Fibroblast of lung (primary cell): ENCODE measurements around the gene ATP6V0E2. TPM values are rescaled to one million over a fixed set of nuclear protein-coding genes. Genes with fewer than 3 reads are reported as not detected.
A peak's percentile ranks its signal among the peaks of the same experiment; 100 is the strongest.
"Not testable (repeated sequence)": the region's sequence is repeated elsewhere in the genome, so short reads cannot be mapped to it uniquely, and the experiment has no call there.

Experiments
- DNase-seq, 2 donors: peaks; one replicate each; pipeline versions ENCODE4 v3.0.0 to v3.0.0-alpha.2; 2010; ENCODE audit warnings: low read depth in 2 of 2
- H2AFZ ChIP-seq: 2 replicates; pipeline ENCODE4 v1.5.1; 2012; ENCODE audit warnings: low read length, control low read depth, inconsistent platforms
- H3K27ac ChIP-seq: 2 replicates; pipeline ENCODE4 v1.5.1; 2011; ENCODE audit warnings: low read length, control low read depth; ENCODE audit not compliant: insufficient read depth
- H3K27me3 ChIP-seq: 2 replicates; pipeline ENCODE4 v1.5.1; 2011; ENCODE audit warnings: mild to moderate bottlenecking, low read length; ENCODE audit not compliant: control insufficient read depth, insufficient read depth
- H3K36me3 ChIP-seq: 2 replicates; pipeline ENCODE4 v1.5.1; 2011; ENCODE audit warnings: low read length; ENCODE audit not compliant: control insufficient read depth, insufficient read depth
- H3K4me1 ChIP-seq: 2 replicates; pipeline ENCODE4 v1.5.1; 2011; ENCODE audit warnings: low read length; ENCODE audit not compliant: control insufficient read depth, insufficient read depth; ENCODE audit errors: extremely low read depth
- H3K4me2 ChIP-seq: 2 replicates; pipeline ENCODE4 v1.5.1; 2011; ENCODE audit warnings: low read length, control low read depth; ENCODE audit not compliant: insufficient read depth; ENCODE audit errors: extremely low read depth
- H3K4me3 ChIP-seq, 4 experiments: fragments of 200-600 bp in 1 of 4; sonication (generic) in 1 of 4; replicated peaks in 1 of 4; 2 replicates each; pipeline ENCODE4 v1.5.1; 2011 to 2016; ENCODE audit warnings: low read length in 4 of 4, low read depth in 3 of 4, mild to moderate bottlenecking in 3 of 4, control low read depth in 2 of 4, inconsistent platforms in 1 of 4, mixed read lengths in 1 of 4; ENCODE audit not compliant: insufficient read depth in 1 of 4; ENCODE audit errors: control extremely low read depth in 1 of 4
- H3K79me2 ChIP-seq: 2 replicates; pipeline ENCODE4 v1.5.1; 2012; ENCODE audit warnings: mild to moderate bottlenecking, low read length, inconsistent platforms; ENCODE audit not compliant: control insufficient read depth, insufficient read depth
- H3K9ac ChIP-seq: 2 replicates; pipeline ENCODE4 v1.5.1; 2011; ENCODE audit warnings: mild to moderate bottlenecking, low read length, control low read depth; ENCODE audit not compliant: insufficient read depth
- H3K9me3 ChIP-seq: 2 replicates; pipeline ENCODE4 v1.5.1; 2012; ENCODE audit warnings: low read depth, low read length; ENCODE audit not compliant: control insufficient read depth, insufficient read depth
- H4K20me1 ChIP-seq: 2 replicates; pipeline ENCODE4 v1.5.1; 2011; ENCODE audit warnings: low read length; ENCODE audit not compliant: control insufficient read depth, insufficient read depth; ENCODE audit errors: extremely low read depth
- polyA plus RNA-seq, 2 donors: library from polyadenylated mRNA; depleted of rRNA in 1 of 2; stranded (reverse) in 1 of 2; unstranded in 1 of 2; fragments of >200 nt; gene quantifications; 2 replicates each; pipeline ENCODE4 v1.2.1, GENCODE V29; 2011 to 2012; ENCODE audit warnings: missing spikeins in 1 of 2
- total RNA-seq: library from RNA; depleted of rRNA; stranded (reverse); fragments of >200 nt; gene quantifications from 2 replicates; pipeline ENCODE4 v1.2.1, GENCODE V29; 2014

Gene ATP6V0E2
- total and polyA plus RNA-seq, 2 donors (not counting 1 experiment from before 2014, with no cell fraction given), result 14.3 to 22.6 TPM

DNA sequence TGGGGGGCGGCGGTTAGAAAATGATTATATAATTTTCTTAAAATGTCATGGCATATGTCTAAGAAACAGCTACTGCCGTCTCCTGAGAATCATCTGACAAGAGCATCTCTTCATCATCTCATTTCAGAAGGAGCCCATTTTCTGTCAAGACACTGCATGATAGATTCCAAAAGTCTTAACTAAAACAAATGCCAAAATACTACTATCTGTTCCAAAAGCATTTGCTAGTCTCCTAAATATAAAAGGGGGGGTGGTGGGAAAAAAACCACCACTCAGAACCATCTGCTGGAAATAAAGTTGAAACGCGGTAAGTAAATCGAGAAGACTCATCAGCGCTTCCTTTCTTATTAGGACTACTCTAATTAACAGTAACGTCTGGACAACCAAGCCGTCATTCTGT, 36.5 kb downstream of the ATP6V0E2 start:
- H3K27me3 ChIP-seq, H2AFZ ChIP-seq, H3K4me1 ChIP-seq, H3K27ac ChIP-seq, H3K9ac ChIP-seq, H3K4me3 ChIP-seq, H3K9me3 ChIP-seq, H4K20me1 ChIP-seq, DNase-seq, H3K4me2 ChIP-seq, H3K36me3 ChIP-seq, H3K79me2 ChIP-seq: not testable (repeated sequence)

DNA sequence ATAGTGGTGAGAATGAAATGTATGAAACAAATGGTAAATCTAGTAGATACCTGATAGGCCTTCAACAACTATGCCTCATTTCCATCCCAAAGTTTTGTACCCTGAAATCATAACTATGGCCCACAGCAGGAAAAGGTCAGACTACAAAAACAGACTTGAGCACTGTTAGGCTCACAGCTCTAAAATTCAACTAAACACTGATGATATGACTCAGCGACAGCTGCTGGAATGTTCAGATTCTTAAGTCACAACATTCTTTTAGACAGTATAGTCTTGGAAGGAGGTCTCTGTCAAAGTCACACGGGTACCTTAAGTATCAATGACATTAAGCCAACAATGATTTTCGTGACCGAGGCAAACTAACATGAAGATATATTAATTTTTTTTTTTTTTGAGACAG, 38.4 kb downstream of the ATP6V0E2 start:
- H3K27ac ChIP-seq, result not testable (repeated sequence)

DNA sequence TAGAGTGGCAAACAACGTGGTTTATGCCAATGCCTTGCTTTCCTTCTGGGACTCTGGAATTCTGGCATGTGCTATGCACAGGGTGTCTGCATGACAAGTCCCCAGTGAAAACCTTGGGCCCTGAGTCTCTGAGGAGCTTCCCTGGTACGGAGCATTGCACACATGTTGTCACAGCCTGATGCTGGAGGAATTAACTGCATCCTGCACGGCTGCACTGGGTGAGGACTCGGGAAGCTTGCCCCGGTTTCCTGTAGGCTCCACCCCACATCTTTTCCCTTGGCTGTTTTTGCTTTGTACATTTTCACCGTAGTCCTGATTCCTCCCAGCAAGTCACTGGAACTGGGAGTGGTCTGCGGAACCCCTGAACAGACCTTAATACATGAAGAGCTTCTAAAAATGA, 52.6 kb downstream of the ATP6V0E2 start:
- H3K79me2 ChIP-seq, H3K4me1 ChIP-seq, H3K27ac ChIP-seq, DNase-seq, H3K36me3 ChIP-seq, H3K9me3 ChIP-seq, H3K4me2 ChIP-seq, H2AFZ ChIP-seq, H4K20me1 ChIP-seq, H3K9ac ChIP-seq, H3K27me3 ChIP-seq, H3K4me3 ChIP-seq: not testable (repeated sequence)

More for the DNA sequence above, 38.4 kb downstream of the ATP6V0E2 start:
- H2AFZ ChIP-seq, H3K79me2 ChIP-seq, H3K36me3 ChIP-seq, H3K27me3 ChIP-seq, H3K4me3 ChIP-seq, H3K4me1 ChIP-seq, H3K4me2 ChIP-seq, H3K9me3 ChIP-seq, H4K20me1 ChIP-seq, H3K9ac ChIP-seq: not testable (repeated sequence)
- peak; percentile 27 to 38 for DNase-seq

Other genes starting within 250 kb of the ATP6V0E2 start
- 1.0 and 1.3 TPM in 2 replicates for gene ZNF467, start 100.4 kb upstream of the ATP6V0E2 start, total RNA-seq
- gene ZNF467, start 100.4 kb upstream of the ATP6V0E2 start, polyA plus RNA-seq, result 0.15 and 0.89 TPM in 2 replicates
- gene ZNF862, start 35.6 kb upstream of the ATP6V0E2 start, total RNA-seq, result 8.0 and 10.9 TPM in 2 replicates
- 3.6 and 4.7 TPM in 2 replicates for gene ZNF862, start 35.6 kb upstream of the ATP6V0E2 start, polyA plus RNA-seq